Measurements from ENCODE around the gene KRTAP5-7.

Gene KRTAP5-7

GRCh38 chr11:71482216-71482615, 44.9 kb upstream of the KRTAP5-7 start:
- Histone ChIP-seq H3K79me2 (ENCODE audit: insufficient read depth, low read depth) (no peaks in the 10 kb centered on the region), H3K36me3 (ENCODE audit: insufficient read depth) (no peaks in the 10 kb centered on the region)

GRCh38 chr11:71482746-71483364, 44.2 kb upstream of the KRTAP5-7 start:
- Histone ChIP-seq H4K20me1 (ENCODE audit: insufficient read depth) (no peaks in the 10 kb centered on the region), H3K36me3 (ENCODE audit: insufficient read depth) (no peaks in the 10 kb centered on the region)
- TF ChIP-seq CTCF (conservative IDR thresholded peaks at IDR 0.05; ENCODE audit: low read depth, low read length): no peak

More at GRCh38 chr11:71482216-71482615, 44.9 kb upstream of the KRTAP5-7 start:
- no peak overlapping the region for H3K27ac ChIP-seq
- H3K4me2 ChIP-seq: no peak overlapping the region
- no peaks in the 10 kb centered on the region for H3K4me1 ChIP-seq (ENCODE audit: low read depth, poor library complexity, severe bottlenecking)
- no peak for TF ChIP-seq CTCF (conservative IDR thresholded peaks at IDR 0.05; ENCODE audit: low read depth, low read length)
- H3K27me3 ChIP-seq (ENCODE audit: insufficient read depth, low read depth): no peaks in the 10 kb centered on the region
- H3K9ac ChIP-seq: no peak overlapping the region
- no peak overlapping the region for H3K4me3 ChIP-seq (IDR thresholded peaks at IDR 0.05; ENCODE audit: insufficient read depth, low read depth, low read length)
- H4K20me1 ChIP-seq (ENCODE audit: insufficient read depth): no peaks in the 10 kb centered on the region
- H2AFZ ChIP-seq (ENCODE audit: low read depth): no peak overlapping the region

GRCh38 chr11:71483692-71484091, 43.4 kb upstream of the KRTAP5-7 start:
- Histone ChIP-seq H3K4me3 (IDR thresholded peaks at IDR 0.05; ENCODE audit: insufficient read depth, low read depth, low read length) (no peak overlapping the region), H3K79me2 (ENCODE audit: insufficient read depth, low read depth) (no peaks in the 10 kb centered on the region), H3K36me3 (ENCODE audit: insufficient read depth) (no peaks in the 10 kb centered on the region), H3K27ac (no peak overlapping the region), H3K4me1 (ENCODE audit: low read depth, poor library complexity, severe bottlenecking) (no peaks in the 10 kb centered on the region), H3K4me2 (no peak overlapping the region), H2AFZ (ENCODE audit: low read depth) (no peak overlapping the region), H3K9ac (no peak overlapping the region), H3K27me3 (ENCODE audit: insufficient read depth, low read depth) (no peaks in the 10 kb centered on the region), H4K20me1 (ENCODE audit: insufficient read depth) (no peaks in the 10 kb centered on the region)
- no peak for TF ChIP-seq CTCF (conservative IDR thresholded peaks at IDR 0.05; ENCODE audit: low read depth, low read length)

More at GRCh38 chr11:71482746-71483364, 44.2 kb upstream of the KRTAP5-7 start:
- H3K27ac ChIP-seq: no peak overlapping the region
- no peak overlapping the region for H3K9ac ChIP-seq
- H2AFZ ChIP-seq (ENCODE audit: low read depth): no peak overlapping the region
- H3K79me2 ChIP-seq (ENCODE audit: insufficient read depth, low read depth): no peaks in the 10 kb centered on the region
- no peak overlapping the region for H3K4me3 ChIP-seq (IDR thresholded peaks at IDR 0.05; ENCODE audit: insufficient read depth, low read depth, low read length)
- no peak overlapping the region for H3K4me2 ChIP-seq
- H3K4me1 ChIP-seq (ENCODE audit: low read depth, poor library complexity, severe bottlenecking): no peaks in the 10 kb centered on the region
- H3K27me3 ChIP-seq (ENCODE audit: insufficient read depth, low read depth): no peaks in the 10 kb centered on the region

GRCh38 chr11:71484248-71485062, 42.6 kb upstream of the KRTAP5-7 start:
- Histone ChIP-seq H3K27ac (no peak overlapping the region), H4K20me1 (ENCODE audit: insufficient read depth) (no peaks in the 10 kb centered on the region), H3K79me2 (ENCODE audit: insufficient read depth, low read depth) (no peaks in the 10 kb centered on the region), H3K36me3 (ENCODE audit: insufficient read depth) (no peaks in the 10 kb centered on the region), H3K4me3 (IDR thresholded peaks at IDR 0.05; ENCODE audit: insufficient read depth, low read depth, low read length) (no peak overlapping the region), H3K4me2 (no peak overlapping the region), H2AFZ (ENCODE audit: low read depth) (no peak overlapping the region), H3K9ac (no peak overlapping the region), H3K4me1 (ENCODE audit: low read depth, poor library complexity, severe bottlenecking) (no peaks in the 10 kb centered on the region), H3K27me3 (ENCODE audit: insufficient read depth, low read depth) (no peaks in the 10 kb centered on the region)
- TF ChIP-seq CTCF (conservative IDR thresholded peaks at IDR 0.05; ENCODE audit: low read depth, low read length): no peak
